ENCODE results near the gene GPR143. TPM values are rescaled to one million over a fixed set of nuclear protein-coding genes. Genes with fewer than 3 reads are reported as not detected.

The GPR143 gene
- total and polyA plus RNA-seq, 10 of the 15 experiments (the other 5 are each of a cell fraction or from before 2014, with no cell fraction given) = 0.05 to 0.31 (median 0.15) TPM; not detected in 5

- Histone ChIP-seq H3K4me2 (ENCODE audit: control insufficient read depth, insufficient read depth) (no peak overlapping the region), H3K36me3 (ENCODE audit: control insufficient read depth in 2 of 2, insufficient read depth in 2 of 2, low read length in 1 of 2) (no peaks in the 10 kb centered on the region), H3K27ac (ENCODE audit: control insufficient read depth, insufficient read depth) (no peak overlapping the region), H3K4me1 (ENCODE audit: control insufficient read depth, insufficient read depth, low read length) (no peaks in the 10 kb centered on the region), H3K4me3 (no peak overlapping the region), H3K27me3 (replicated peaks in 1 of 2; ENCODE audit: control insufficient read depth in 2 of 2, insufficient read depth in 2 of 2, low read length in 1 of 2) (peaks cover 0 to 2% of the 10 kb centered on the region in 2 experiments; a peak in 2 of 4 replicates), H4K20me1 (ENCODE audit: control insufficient read depth, insufficient read depth) (no peaks in the 10 kb centered on the region), H2AFZ (ENCODE audit: control insufficient read depth, low read depth, low read length) (no peak overlapping the region), H3K9me3 (replicated peaks; ENCODE audit: control insufficient read depth, insufficient read depth, low read length) (no peaks in the 10 kb centered on the region), H3K79me2 (ENCODE audit: control insufficient read depth, insufficient read depth, low read length) (no peaks in the 10 kb centered on the region), H3K9ac (ENCODE audit: control insufficient read depth, insufficient read depth, low read length) (no peak overlapping the region)
- ChIA-PET RAD21 (ENCODE audit: unreplicated experiment) (no interaction called here), CTCF (no interaction called here), POLR2A (no interaction called here), SMC1A (ENCODE audit: uncharacterized antibody, unreplicated experiment) (no interaction called here)
- intact Hi-C loops (cut with micrococcal nuclease; ENCODE audit: unreplicated experiment) (no loop called here), in situ Hi-C loops (cut with MboI) (no loop called here)
- FAIRE-seq = no peak
- TF ChIP-seq SRF (IDR thresholded peaks at IDR 0.05; ENCODE audit: low read depth in 2 of 2, low read length in 2 of 2) (no peak), NBN (IDR thresholded peaks at IDR 0.05) (no peak), SP1 (IDR thresholded peaks at IDR 0.05; ENCODE audit: low read depth, low read length) (no peak), SMAD5 (IDR thresholded peaks at IDR 0.05; ENCODE audit: low read depth) (no peak), NFYB (IDR thresholded peaks at IDR 0.05; ENCODE audit: insufficient read depth, low read depth, low read length) (peak; percentile 76; the same call in 1 of the 2 replicates)
- no peak for ATAC-seq
- 65% methylated on average over 8 of the region's 8 CpGs for WGBS (ENCODE audit: insufficient coverage, insufficient replicate concordance, low lambda C conversion rate, missing lambda C conversion rate)
- BruUV-seq (replicated peaks) = no TSS peak
- DNase-seq (ENCODE audit: low read depth, low spot score) = no peak
These were observed 18.7 kb upstream of the GPR143 start for GRCh38 chrX:9784332-9784731.

- DNase-seq (ENCODE audit: low read depth, low spot score) (no peak), FAIRE-seq (no peak), ATAC-seq (no peak)
- RAD21 ChIA-PET (ENCODE audit: unreplicated experiment) = no interaction called here
- Histone ChIP-seq H3K9me3 (replicated peaks; ENCODE audit: control insufficient read depth, insufficient read depth, low read length) (no peaks in the 10 kb centered on the region), H3K27me3 (replicated peaks in 1 of 2; ENCODE audit: control insufficient read depth in 2 of 2, insufficient read depth in 2 of 2, low read length in 1 of 2) (no peaks in the 10 kb centered on the region), H3K9ac (ENCODE audit: control insufficient read depth, insufficient read depth, low read length) (no peak overlapping the region), H3K4me2 (ENCODE audit: control insufficient read depth, insufficient read depth) (no peak overlapping the region), H3K27ac (ENCODE audit: control insufficient read depth, insufficient read depth) (no peak overlapping the region), H3K79me2 (ENCODE audit: control insufficient read depth, insufficient read depth, low read length) (no peaks in the 10 kb centered on the region), H3K36me3 (ENCODE audit: control insufficient read depth in 2 of 2, insufficient read depth in 2 of 2, low read length in 1 of 2) (no peaks in the 10 kb centered on the region), H4K20me1 (ENCODE audit: control insufficient read depth, insufficient read depth) (no peaks in the 10 kb centered on the region), H3K4me3 (no peak overlapping the region), H3K4me1 (ENCODE audit: control insufficient read depth, insufficient read depth, low read length) (no peaks in the 10 kb centered on the region), H2AFZ (ENCODE audit: control insufficient read depth, low read depth, low read length) (no peak overlapping the region)
- intact Hi-C loops (cut with micrococcal nuclease; ENCODE audit: unreplicated experiment) (no loop called here), in situ Hi-C loops (cut with MboI) (no loop called here)
- SMC1A ChIA-PET (ENCODE audit: uncharacterized antibody, unreplicated experiment) = no interaction called here
- 22% methylated on average over 7 of the region's 7 CpGs for WGBS (ENCODE audit: insufficient coverage, insufficient replicate concordance, low lambda C conversion rate, missing lambda C conversion rate)
- BruUV-seq (replicated peaks) = no TSS peak
- POLR2A ChIA-PET = no interaction called here
- CTCF ChIA-PET = interaction anchor here (1.1 kb wide), 1 partner anchor 9 kb away, joined by 3 read pairs; no protein-coding TSS in a partner anchor
- TF ChIP-seq SMC3 (IDR thresholded peaks at IDR 0.05; ENCODE audit: borderline replicate concordance, low read length) (no peak), ZNF592 (IDR thresholded peaks at IDR 0.05) (no peak), E2F4 (IDR thresholded peaks at IDR 0.05; ENCODE audit: low read depth, low read length) (no peak), PKNOX1 (IDR thresholded peaks at IDR 0.05) (no peak), SREBF1 (IDR thresholded peaks at IDR 0.05; ENCODE audit: low read length) (no peak), MTA3 (IDR thresholded peaks at IDR 0.05; ENCODE audit: borderline replicate concordance, low read length) (no peak)
These were observed 16.3 kb upstream of the GPR143 start for GRCh38 chrX:9781941-9782340.

Measured in GM12878 (cell line).